ENCODE results near the gene MTO1. TPM values are rescaled to one million over a fixed set of nuclear protein-coding genes. Genes with fewer than 3 reads are reported as not detected.
A peak's percentile ranks its signal among the peaks of the same experiment; 100 is the strongest.
"Not testable (repeated sequence)": the region's sequence is repeated elsewhere in the genome, so short reads cannot be mapped to it uniquely, and the experiment has no call there.

Gene MTO1
- polyA plus RNA-seq, 4 donors = 30.2 to 38.1 (median 31.4) TPM

- no peak for DNase-seq (ENCODE audit: low read depth in 4 of 4, low spot score in 2 of 4)
Measured at GRCh38 chr6:73497915-73498314, 36.4 kb downstream of the MTO1 start.

GRCh38 chr6:73503027-73503772 lies 41.7 kb downstream of the MTO1 start:
- DNase-seq (ENCODE audit: low read depth in 4 of 4, low spot score in 2 of 4) = no peak

- DNase-seq (ENCODE audit: low read depth in 4 of 4, low spot score in 2 of 4) = no peak
Measured at GRCh38 chr6:73504160-73504559, 42.6 kb downstream of the MTO1 start.

GRCh38 chr6:73505142-73505541 lies 43.6 kb downstream of the MTO1 start:
- no peak for DNase-seq (ENCODE audit: low read depth in 4 of 4, low spot score in 2 of 4)

- DNase-seq (ENCODE audit: low read depth in 4 of 4, low spot score in 2 of 4) = not testable (repeated sequence)
Measured at GRCh38 chr6:73505705-73506104, 44.2 kb downstream of the MTO1 start.

GRCh38 chr6:73506246-73506645 lies 44.7 kb downstream of the MTO1 start:
- no peak for DNase-seq (ENCODE audit: low read depth in 4 of 4, low spot score in 2 of 4)

- no peak for DNase-seq (ENCODE audit: low read depth in 4 of 4, low spot score in 2 of 4)
Measured at GRCh38 chr6:73508776-73509175, 47.2 kb downstream of the MTO1 start.

GRCh38 chr6:73509851-73510250 lies 48.3 kb downstream of the MTO1 start:
- no peak for DNase-seq (ENCODE audit: low read depth in 4 of 4, low spot score in 2 of 4)

GRCh38 chr6:73511796-73512195 lies 50.3 kb downstream of the MTO1 start:
- DNase-seq (ENCODE audit: low read depth in 4 of 4, low spot score in 2 of 4) = no peak

- DNase-seq (ENCODE audit: low read depth in 4 of 4, low spot score in 2 of 4) = no peak
Measured at GRCh38 chr6:73513496-73513854, 51.9 kb downstream of the MTO1 start.

- DNase-seq (ENCODE audit: low read depth in 4 of 4, low spot score in 2 of 4) = no peak
Measured at GRCh38 chr6:73514746-73515110, 53.2 kb downstream of the MTO1 start.

GRCh38 chr6:73515204-73515655 lies 53.7 kb downstream of the MTO1 start:
- no peak for DNase-seq (ENCODE audit: low read depth in 4 of 4, low spot score in 2 of 4)

GRCh38 chr6:73516514-73517489 lies 55.3 kb downstream of the MTO1 start:
- no peak for DNase-seq (ENCODE audit: low read depth in 4 of 4, low spot score in 2 of 4)

- DNase-seq (ENCODE audit: low read depth in 4 of 4, low spot score in 2 of 4) = not testable (repeated sequence)
Measured at GRCh38 chr6:73518100-73518981, 56.8 kb downstream of the MTO1 start.

GRCh38 chr6:73518982-73519881 lies 57.7 kb downstream of the MTO1 start:
- DNase-seq (ENCODE audit: low read depth in 4 of 4, low spot score in 2 of 4) = not testable (repeated sequence)

- peak in 3 of 4 donors; percentile 28 to 62 (median 50) for DNase-seq (ENCODE audit: low read depth in 4 of 4, low spot score in 2 of 4)
Measured at GRCh38 chr6:73519926-73520687, 58.6 kb downstream of the MTO1 start.

- peak; percentile 97 to 100 (median 98) for DNase-seq (ENCODE audit: low read depth in 4 of 4, low spot score in 2 of 4)
Measured at GRCh38 chr6:73520688-73521350, 59.3 kb downstream of the MTO1 start, which contains the start of gene EEF1A1. Gene EEF1A1, minus strand, starts transcription at chr6:73521032. Its CDS starts 1,006 bp downstream, at chr6:73520026.

GRCh38 chr6:73521351-73521985 lies 59.9 kb downstream of the MTO1 start:
- DNase-seq (ENCODE audit: low read depth in 4 of 4, low spot score in 2 of 4) = peak; percentile 73 to 94 (median 80)
